HepG2 (cell line): ENCODE results near the gene HOXC11. TPM values are rescaled to one million over a fixed set of nuclear protein-coding genes. Genes with fewer than 3 reads are reported as not detected.

Source experiments
- CBX2 ChIP-seq, 2 experiments: fragments of 200-600 bp in 1 of 2; sonication (generic); formaldehyde crosslinking in 1 of 2; IDR thresholded peaks; 2 replicates each; pipeline versions ENCODE4 v1.7.0 to v1.8.1; 2018 to 2022; ENCODE audit warnings: low read depth in 2 of 2, low read length in 1 of 2, mild to moderate bottlenecking in 1 of 2, missing genetic modification reagents in 1 of 2
- ESRRA ChIP-seq: sonication (generic); formaldehyde crosslinking; IDR thresholded peaks from 2 replicates; pipeline ENCODE4 v1.5.1; 2020; ENCODE audit warnings: mild to moderate bottlenecking, low read depth, missing genetic modification reagents
- FOXK1 ChIP-seq: sonication (generic); formaldehyde crosslinking; IDR thresholded peaks from 2 replicates; pipeline ENCODE4 v1.4.0; 2020; ENCODE audit warnings: low read depth, missing genetic modification reagents, borderline replicate concordance
- RXRA ChIP-seq: sonication (generic); formaldehyde crosslinking; IDR thresholded peaks from 2 replicates; pipeline ENCODE4 v1.5.1; 2020; ENCODE audit warnings: missing genetic modification reagents
- ZBTB26 ChIP-seq: IDR thresholded peaks from 2 replicates; pipeline ENCODE4 v1.6.1; 2016; ENCODE audit warnings: missing compliant biosample characterization, missing genetic modification reagents, borderline replicate concordance
- ZBTB7A ChIP-seq: sonication (generic); formaldehyde crosslinking; IDR thresholded peaks from 2 replicates; pipeline ENCODE4 v1.8.0; 2022; ENCODE audit warnings: mild to moderate bottlenecking, missing genetic modification reagents
- ZNF326 ChIP-seq: sonication (generic); formaldehyde crosslinking; IDR thresholded peaks from 2 replicates; pipeline ENCODE4 v1.4.0; 2020; ENCODE audit warnings: missing genetic modification reagents, borderline replicate concordance
- ZNF564 ChIP-seq: sonication (generic); formaldehyde crosslinking; IDR thresholded peaks from 2 replicates; pipeline ENCODE4 v1.8.1; 2023; ENCODE audit warnings: mild to moderate bottlenecking, missing genetic modification reagents
- ZNF605 ChIP-seq: sonication (generic); formaldehyde crosslinking; IDR thresholded peaks from 2 replicates; pipeline ENCODE4 v1.8.0; 2022; ENCODE audit warnings: mild to moderate bottlenecking, missing genetic modification reagents
- ZNF703 ChIP-seq: sonication (generic); formaldehyde crosslinking; IDR thresholded peaks from 2 replicates; pipeline ENCODE4 v1.5.1; 2020; ENCODE audit warnings: missing genetic modification reagents, mild to moderate bottlenecking, moderate library complexity, borderline replicate concordance
- polyA plus RNA-seq, 8 experiments: library from polyadenylated mRNA; depleted of rRNA in 3 of 8; stranded (reverse) in 7 of 8; unstranded in 1 of 8; fragments of >200 nt; fragmentation: Illumina TruSeq in 4 of 8; extraction: Trizol in 4 of 8; gene quantifications; 2 replicates each; pipeline versions ENCODE4 v1.2.1 to v1.2.3, GENCODE V29; 2011 to 2016; ENCODE audit warnings: low read depth in 4 of 8, missing spikeins in 1 of 8, mixed read lengths in 1 of 8; ENCODE audit not compliant: insufficient read depth in 1 of 8
- total RNA-seq, 5 experiments: library from RNA; depleted of rRNA; stranded (reverse); fragments of >200 nt; fragmentation: Illumina TruSeq; extraction: Trizol; gene quantifications; 2 replicates each; pipeline ENCODE4 v1.2.3, GENCODE V29; 2016; ENCODE audit warnings: low read depth in 1 of 5
- TF ChIP-seq, protein P1 (sequence below): sonication (generic); formaldehyde crosslinking; IDR thresholded peaks from 2 replicates; pipeline ENCODE4 v1.5.1; 2020; ENCODE audit warnings: mild to moderate bottlenecking, missing genetic modification reagents
- TF ChIP-seq, protein P2 (sequence below): sonication (generic); formaldehyde crosslinking; IDR thresholded peaks from 2 replicates; pipeline ENCODE4 v1.5.1; 2020; ENCODE audit warnings: missing genetic modification reagents, mild to moderate bottlenecking, borderline replicate concordance

The HOXC11 gene
- total and polyA plus RNA-seq, 2 of the 13 experiments (the other 11 are each of a cell fraction or from before 2014, with no cell fraction given) = not detected

DNA sequence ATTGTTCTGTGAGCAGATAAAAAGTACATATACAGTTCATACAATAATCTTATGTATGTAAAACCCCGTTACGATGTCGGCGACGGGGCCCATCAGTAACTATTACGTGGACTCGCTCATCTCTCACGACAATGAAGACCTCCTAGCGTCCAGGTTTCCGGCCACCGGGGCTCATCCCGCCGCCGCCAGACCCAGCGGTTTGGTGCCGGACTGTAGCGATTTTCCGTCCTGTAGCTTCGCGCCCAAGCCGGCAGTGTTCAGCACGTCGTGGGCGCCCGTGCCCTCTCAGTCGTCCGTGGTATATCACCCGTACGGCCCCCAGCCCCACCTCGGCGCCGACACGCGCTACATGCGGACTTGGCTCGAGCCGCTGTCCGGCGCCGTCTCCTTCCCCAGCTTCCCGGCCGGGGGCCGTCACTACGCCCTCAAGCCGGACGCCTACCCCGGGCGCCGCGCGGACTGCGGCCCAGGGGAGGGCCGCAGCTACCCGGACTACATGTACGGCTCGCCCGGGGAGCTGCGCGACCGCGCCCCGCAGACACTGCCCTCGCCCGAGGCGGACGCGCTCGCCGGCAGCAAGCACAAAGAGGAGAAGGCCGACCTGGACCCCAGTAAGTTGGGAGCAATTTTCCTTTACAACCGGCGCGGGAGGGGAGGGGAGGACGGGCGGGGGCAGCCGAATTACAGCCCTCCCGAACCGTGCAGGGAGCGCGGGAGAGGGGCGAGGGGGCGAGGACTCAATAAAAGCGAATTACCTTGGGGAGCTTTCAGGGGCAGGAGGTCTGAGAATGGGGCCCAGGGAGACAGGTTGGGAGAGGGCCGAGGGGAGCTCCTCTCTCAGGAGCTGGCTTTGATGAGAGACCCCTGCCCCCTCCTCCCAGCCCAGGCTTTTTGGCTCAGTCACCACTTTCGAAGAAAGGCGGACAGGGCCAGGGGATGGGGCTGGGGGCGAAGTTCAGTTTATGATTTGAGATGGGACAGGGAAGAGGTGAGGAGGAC, 27.5 kb downstream of the HOXC11 start, which contains the start of gene HOXC9 (continued):
- TF ChIP-seq, protein P1, sequence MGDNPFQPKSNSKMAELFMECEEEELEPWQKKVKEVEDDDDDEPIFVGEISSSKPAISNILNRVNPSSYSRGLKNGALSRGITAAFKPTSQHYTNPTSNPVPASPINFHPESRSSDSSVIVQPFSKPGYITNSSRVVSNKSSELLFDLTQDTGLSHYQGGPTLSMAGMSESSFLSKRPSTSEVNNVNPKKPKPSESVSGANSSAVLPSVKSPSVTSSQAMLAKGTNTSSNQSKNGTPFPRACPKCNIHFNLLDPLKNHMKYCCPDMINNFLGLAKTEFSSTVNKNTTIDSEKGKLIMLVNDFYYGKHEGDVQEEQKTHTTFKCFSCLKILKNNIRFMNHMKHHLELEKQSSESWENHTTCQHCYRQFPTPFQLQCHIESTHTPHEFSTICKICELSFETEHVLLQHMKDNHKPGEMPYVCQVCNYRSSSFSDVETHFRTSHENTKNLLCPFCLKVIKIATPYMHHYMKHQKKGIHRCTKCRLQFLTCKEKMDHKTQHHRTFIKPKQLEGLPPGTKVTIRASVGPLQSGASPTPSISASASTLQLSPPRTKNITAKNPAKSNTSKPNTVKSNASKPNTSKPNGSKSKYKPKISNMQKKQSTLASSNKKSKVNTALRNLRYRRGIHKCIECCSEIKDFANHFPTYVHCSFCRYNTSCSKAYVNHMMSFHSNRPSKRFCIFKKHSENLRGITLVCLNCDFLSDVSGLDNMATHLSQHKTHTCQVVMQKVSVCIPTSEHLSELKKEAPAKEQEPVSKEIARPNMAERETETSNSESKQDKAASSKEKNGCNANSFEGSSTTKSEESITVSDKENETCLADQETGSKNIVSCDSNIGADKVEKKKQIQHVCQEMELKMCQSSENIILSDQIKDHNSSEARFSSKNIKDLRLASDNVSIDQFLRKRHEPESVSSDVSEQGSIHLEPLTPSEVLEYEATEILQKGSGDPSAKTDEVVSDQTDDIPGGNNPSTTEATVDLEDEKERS (CRISPR knock-in tag) = no peak
- TF ChIP-seq ZNF605 (CRISPR knock-in tag) (no peak), ZNF564 (CRISPR knock-in tag) (0 out of 2 replicates have a peak, but pooled peaks have one; percentile 24), ESRRA (CRISPR knock-in tag) (no peak), ZNF326 (CRISPR knock-in tag) (no peak), FOXK1 (CRISPR knock-in tag) (no peak), RXRA (CRISPR knock-in tag) (0 out of 2 replicates have a peak, but pooled peaks have one; percentile 24), ZNF703 (no peak), ZBTB7A (CRISPR knock-in tag) (0 out of 2 replicates have a peak, but pooled peaks have one; percentile 24), ZBTB26 (CRISPR knock-in tag) (no peak), CBX2 (IDR thresholded peaks at IDR 0.05; ENCODE audit: low read depth, low read length) (0 out of 2 replicates have a peak, but pooled peaks have one; percentile 52), CBX2 (CRISPR knock-in tag; IDR thresholded peaks at IDR 0.05; ENCODE audit: low read depth) (peak; percentile 93)
- TF ChIP-seq, protein P2, sequence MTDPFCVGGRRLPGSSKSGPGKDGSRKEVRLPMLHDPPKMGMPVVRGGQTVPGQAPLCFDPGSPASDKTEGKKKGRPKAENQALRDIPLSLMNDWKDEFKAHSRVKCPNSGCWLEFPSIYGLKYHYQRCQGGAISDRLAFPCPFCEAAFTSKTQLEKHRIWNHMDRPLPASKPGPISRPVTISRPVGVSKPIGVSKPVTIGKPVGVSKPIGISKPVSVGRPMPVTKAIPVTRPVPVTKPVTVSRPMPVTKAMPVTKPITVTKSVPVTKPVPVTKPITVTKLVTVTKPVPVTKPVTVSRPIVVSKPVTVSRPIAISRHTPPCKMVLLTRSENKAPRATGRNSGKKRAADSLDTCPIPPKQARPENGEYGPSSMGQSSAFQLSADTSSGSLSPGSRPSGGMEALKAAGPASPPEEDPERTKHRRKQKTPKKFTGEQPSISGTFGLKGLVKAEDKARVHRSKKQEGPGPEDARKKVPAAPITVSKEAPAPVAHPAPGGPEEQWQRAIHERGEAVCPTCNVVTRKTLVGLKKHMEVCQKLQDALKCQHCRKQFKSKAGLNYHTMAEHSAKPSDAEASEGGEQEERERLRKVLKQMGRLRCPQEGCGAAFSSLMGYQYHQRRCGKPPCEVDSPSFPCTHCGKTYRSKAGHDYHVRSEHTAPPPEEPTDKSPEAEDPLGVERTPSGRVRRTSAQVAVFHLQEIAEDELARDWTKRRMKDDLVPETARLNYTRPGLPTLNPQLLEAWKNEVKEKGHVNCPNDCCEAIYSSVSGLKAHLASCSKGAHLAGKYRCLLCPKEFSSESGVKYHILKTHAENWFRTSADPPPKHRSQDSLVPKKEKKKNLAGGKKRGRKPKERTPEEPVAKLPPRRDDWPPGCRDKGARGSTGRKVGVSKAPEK (CRISPR knock-in tag) = no peak
